Nucleus accumbens (tissue), 56 donors: ENCODE data around the gene MMP11.

ENCODE experiments used
- DNase-seq, 56 donors: peaks; one replicate each; lab custom pipeline; 2025; lab: John Stamatoyannopoulos, UW

Gene MMP11

DNA sequence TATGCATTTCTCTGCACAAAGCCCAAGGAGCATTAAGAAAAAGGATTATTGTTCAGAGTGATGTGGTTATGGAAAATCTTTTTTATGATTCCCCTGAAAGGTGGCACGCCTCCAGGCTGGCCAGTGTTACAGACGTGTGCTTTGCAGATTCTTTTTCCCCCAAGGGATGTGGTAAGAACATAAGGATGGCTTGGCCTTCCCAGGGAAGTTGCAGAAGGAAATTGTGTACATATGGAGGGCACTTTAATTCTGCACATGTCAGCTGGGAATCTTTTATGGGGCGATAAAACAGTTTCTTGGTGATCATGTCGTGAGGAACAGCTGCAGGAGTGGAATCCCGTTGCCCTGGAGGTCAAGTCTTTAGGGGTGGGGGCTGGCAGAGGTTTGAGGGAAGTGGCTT is 23.8 kb downstream of the MMP11 start:
- no peak for DNase-seq

DNA sequence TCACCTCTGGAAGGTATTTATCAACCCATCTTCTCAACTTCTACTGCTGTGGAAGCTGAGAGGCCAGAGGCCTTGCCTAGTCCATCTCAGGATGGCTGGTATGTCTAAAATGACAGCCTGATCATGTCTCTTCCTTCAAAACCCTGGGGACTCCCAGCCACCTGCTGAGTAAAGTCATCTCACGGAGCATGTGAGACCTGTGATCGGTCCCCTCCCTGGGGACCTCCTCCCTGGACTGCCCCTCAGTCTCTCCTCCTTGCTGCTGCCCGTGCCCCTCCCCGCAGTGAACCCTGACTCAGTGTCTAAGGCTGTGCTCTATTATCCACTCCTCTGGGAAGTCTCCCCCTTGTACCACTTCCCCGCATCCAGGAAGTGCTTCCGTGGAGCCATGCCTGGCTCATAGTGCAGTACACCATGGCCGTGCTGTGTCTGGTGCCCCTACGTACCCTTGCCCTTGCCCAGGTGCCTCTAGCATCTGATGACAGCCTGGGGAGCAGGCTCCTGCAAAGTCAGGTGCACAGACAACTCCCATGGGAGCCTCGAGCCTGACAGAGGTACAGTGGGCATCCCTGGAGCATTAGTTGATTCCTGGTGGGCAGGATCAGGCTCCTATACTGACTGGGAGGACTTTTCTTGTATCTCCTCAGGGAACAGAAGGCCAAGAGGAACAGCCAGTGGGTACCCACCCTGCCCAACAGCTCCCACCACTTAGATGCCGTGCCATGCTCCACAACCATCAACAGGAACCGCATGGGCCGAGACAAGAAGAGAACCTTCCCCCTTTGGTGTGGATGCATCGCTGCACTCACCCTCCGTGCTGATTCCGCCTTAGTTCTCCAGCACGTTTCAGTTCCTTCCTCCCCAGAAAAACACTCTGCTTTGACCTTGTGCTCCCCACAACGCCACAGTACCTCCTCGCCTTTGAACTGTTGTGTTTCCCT is 27.9 kb downstream of the MMP11 start:
- no peak for DNase-seq

DNA sequence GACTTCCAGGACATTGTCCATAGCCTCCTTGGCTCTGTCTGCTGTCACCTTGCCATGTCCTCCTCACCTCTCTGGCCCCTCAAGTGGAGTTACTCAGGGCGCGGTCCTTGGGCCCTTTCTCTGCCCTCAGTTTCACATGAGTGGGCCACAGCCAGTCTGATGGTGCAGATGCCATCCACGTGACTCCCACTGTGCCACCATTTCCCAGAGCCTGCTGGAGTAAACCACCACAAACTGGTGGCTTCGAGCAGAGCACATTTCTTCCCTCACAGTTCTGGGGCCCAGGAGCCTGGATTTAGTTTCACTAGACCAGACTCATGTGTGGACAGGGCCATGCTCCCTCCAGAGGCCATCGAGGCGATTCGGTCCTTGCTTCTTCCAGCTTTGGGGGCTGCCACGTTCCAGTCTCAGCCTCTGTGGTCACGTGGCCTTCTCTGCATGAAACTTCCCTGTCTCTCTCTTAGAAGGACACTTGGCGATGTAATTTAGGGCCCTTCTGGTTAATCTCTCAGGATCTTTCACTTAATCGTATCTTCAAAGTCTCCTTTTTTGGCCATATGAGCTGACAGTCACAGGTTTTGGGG is 28.7 kb downstream of the MMP11 start:
- no peak for DNase-seq

DNA sequence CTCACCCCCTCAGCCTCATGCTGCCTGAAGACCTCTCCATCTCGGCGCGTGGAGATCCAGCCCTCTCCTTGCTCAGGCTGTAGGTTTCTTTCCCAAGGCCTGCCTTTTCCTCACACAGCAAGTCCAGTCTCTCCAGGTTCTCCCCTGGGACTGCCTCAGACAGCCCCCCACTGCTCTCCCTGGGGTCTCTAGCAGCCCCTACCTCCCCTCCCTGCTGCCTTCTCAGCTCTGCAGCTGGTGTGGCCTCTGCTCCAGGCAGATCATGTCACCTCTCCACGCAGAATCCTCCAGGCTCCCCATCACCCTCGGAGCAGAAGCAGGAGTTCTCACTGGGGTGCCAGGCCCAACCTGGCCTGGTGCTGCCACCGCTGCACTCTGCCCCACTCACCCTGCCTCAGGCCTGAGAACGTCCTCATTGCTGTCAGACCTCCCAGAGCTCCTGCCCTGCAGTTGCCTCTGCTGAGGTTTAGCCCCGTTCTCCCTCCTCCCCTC is 29.3 kb downstream of the MMP11 start:
- no peak for DNase-seq

DNA sequence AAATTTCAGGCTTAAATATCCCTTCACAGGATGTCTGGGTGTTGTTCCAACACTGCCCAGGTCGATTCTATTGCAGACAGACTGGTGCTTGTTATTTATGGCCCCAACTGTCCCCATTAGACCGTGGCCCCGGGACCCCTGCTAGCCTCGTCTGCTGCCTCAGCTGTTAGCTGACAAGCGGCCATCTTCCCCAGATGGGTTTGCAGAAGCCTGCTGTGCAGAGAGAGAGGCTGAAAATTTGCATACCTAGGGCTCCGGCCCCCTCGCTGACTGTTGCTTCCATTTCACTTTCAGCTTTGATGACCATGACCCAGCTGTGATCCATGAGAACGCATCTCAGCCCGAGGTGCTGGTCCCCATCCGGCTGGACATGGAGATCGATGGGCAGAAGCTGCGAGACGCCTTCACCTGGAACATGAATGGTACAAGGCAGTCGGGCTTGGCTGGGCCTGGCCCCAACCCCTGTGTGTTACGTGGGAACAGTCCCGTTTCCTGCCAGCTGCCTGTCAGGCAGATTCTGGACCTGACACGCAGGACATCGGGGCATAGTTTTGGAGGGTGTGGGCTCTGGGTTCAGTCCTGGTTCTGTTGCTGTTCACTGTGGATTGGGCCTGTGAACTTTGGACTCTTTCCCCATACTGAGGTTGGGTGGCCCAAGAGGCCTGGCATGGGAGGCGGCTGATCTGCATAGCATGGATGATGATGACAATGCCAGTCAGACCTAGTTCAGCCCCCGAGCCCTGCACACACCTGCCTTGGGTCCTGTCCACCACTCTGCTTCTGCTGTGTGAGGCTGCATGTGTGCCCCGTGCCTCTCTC is 30.6 kb downstream of the MMP11 start:
- DNase-seq = no peak

DNA sequence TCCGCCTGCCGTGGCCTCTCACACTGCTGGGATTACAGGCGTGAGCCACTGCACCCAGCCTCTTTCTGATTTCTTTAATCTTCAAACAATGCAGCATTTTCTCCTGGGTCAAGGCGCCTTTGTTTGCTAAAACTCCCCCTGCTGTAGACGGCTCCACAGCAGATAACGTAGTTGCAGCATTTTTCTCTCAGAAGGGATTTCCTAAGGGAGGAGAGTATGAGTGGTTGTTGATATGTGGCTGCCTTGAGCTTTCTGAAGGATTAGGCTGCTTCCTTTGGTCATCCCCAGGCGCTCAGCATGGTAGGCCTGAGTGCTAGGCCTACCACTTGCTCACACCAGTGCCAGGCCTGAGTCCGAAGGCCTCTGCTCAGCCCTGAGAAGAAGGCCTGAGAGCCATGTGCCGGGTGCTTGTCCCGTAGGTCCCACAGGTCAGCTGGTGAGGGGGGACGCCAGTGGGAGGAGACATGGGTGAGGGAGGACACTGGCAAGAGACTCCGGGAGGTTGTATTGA is 32.2 kb downstream of the MMP11 start:
- DNase-seq = peak in 4 of 56 donors; percentile 16 to 57 (median 18)

DNA sequence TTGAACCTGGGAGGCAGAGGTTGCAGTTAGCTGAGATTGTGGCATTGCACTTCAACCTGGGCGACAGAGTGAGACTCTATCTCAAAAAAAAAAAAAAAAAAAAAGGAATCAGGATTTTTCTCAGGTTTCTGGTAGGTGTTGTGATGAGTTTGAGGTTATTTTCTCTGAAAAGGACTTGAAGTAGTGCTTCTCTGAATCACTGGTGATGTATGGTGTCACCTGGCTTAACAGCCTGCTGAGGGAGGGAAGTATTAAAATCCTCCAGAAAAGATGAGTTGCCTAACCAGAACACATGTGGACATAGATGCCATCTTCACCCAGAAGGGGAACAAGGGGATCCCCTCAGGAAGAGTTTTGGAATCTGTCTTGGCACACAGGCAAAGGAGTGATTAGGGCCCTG is 34.2 kb downstream of the MMP11 start:
- DNase-seq = no peak

DNA sequence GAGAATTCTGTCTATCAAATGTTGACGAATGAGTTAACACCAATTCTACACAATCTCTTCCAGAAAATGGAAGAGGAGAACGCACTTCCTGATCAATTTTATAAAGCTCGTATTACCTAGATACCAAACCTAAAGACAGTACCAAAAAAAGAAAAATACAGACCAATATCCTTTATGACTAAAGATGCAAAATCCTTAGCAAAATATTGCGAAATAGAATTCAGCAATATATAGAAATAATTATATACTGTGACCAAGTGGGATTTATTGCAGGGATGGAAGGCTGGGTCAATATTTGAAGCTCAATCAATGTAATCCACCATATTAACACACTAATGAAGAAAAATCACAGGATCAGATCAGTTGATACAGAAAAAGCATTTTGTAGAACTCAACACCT is 39.7 kb downstream of the MMP11 start:
- DNase-seq = no peak

DNA sequence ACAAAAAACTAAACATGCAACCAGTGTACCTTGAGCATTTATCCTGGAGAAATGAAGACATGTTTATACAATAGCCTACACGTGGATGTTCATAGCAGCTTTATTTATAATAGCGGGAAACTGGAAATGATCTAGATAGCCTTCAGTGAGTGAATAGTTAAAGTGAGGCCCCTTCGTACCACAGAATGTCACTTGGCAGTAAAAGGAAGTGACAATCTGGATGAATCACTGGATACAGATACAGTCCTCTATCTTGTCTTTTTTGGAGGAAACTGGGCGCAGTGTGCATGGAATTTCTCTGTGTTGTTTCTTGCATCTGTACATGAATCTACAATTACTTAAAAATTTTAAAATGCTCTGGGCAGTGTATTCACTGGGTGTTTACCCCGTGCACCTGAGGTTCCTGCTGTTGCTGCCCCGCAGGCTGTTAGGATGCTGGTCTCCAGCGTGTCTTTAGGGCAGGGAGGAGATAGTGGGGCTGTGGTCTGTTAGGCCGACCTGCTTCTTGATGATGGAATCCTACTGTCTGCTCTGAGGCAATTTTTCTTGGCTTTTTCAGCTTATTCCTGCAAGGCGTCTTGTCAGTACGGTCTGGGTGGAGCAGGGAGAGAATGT is 43.0 kb downstream of the MMP11 start:
- no peak for DNase-seq

DNA sequence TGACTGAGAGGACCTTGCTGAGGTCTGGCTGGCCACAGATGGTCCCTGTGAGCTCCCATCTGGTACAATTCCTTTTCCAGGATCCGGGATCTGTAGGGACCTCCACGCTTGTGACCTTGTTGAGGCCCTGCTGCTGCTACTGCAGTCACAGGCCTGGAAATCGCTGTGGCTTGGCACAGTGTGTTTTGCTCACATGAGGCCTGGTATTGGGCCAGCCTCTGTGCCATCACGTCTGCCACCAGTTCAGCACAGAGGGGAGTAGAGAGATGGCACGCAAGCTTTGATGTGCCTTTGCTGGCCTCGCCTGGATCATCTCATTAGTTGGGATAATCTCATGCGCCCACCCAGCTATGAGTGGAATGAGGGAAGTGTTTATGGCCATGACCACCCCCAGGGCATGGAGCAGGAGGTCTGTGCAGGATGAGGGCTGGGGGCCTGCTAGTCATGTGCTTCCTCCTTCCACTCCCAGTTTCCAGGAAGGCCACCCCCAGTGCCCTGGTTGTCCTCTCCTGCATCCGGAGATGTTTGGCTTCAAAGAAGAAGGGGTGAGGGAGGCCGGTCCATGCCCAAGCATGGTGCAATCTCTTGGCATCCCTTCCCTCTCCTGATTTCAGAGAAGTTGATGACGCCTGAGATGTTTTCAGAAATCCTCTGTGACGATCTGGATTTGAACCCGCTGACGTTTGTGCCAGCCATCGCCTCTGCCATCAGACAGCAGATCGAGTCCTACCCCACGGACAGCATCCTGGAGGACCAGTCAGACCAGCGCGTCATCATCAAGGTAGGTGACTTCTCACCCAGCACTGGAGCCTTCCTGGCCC is 43.7 kb downstream of the MMP11 start:
- DNase-seq = peak in 20 of 56 donors; percentile 5 to 73 (median 26)

DNA sequence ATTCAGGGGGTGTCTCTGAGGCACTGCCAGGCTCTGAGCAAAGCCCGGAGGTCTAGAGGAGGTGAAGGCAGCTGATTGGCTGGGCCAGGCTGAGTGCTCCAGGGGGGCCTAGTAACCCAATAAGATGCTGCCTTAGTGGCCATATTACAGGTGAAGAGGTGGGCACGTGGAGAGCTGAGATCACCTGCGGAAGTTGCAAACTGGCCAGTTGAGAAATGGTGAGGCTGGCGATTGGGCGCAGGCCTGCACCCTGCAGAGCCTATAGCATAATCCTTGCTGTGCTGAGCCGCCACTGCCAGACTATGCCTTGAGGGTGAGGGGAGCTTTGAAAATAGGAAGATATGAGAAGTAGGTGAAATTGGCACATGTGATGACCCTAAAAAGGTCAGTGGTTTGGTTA is 44.5 kb downstream of the MMP11 start:
- no peak for DNase-seq

DNA sequence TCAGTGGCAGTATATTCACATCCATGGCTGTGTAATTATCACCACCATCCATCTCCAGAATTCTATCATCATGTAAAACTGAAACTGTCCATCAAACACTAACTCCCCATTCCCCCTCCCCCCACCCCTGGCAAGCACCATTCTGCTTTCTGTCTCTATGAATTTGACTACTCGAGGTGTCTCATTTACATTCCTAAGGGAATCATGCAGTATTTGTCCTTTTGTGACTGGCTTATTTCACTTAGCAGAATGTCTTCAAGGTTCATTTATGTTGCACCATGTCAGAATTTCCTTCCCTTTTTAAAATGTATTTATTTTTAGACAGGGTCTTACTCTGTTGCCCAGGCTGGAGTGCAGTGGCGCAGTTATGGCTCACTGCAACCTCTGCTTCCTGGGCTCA is 45.9 kb downstream of the MMP11 start:
- no peak for DNase-seq

DNA sequence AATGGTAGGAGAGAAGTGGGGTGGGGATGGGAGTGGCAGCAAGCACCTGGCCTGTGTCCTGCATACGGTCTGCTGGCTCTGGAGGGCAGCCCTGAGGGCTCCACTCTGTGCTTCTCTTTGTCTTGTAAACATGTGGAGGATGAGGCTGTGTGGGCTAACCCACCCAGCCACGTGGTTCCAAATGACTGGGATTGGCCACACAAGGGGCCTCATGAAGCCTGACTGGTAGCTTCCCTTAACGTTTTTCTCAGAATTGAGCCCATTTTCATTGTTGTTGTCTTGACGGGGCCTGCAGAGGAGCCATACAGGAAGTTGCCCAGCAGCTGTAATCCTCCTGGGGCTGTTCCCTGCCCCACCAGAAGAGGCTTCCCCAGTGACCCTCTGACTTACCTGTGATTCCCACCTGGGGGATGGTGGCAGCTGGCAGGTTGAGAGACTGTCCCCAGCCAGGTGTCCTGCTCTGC is 48.1 kb downstream of the MMP11 start:
- DNase-seq = no peak

DNA sequence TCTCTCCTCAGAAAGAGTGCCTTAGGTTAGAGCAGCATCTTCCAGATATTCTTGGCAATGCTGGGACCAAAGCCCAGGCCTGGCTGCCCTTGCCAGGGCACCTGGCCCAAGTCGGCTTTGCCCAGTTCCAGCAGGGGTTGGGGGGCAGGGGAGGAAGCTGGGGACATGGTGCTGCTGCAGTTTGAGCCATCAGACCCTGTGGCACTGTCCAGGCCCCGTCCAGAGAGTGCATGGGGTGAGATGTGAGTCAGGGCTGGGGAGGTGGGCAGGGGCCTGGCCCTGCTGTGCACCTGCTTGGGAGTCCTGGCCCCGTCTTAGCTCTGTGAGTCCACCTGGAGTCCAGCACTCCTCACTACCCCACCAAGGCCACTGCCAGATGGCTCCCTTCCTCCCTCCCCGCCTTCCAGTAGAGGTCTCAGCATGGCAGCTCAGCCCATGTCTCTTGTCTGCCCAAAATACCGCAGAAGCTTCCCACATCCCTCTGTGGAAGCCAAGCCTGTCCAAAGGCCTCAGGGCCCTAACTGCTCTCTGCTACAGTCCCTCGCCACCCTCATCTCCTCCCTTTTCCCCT is 49.5 kb downstream of the MMP11 start:
- peak in 8 of 56 donors; percentile 20 to 42 (median 31) for DNase-seq

DNA sequence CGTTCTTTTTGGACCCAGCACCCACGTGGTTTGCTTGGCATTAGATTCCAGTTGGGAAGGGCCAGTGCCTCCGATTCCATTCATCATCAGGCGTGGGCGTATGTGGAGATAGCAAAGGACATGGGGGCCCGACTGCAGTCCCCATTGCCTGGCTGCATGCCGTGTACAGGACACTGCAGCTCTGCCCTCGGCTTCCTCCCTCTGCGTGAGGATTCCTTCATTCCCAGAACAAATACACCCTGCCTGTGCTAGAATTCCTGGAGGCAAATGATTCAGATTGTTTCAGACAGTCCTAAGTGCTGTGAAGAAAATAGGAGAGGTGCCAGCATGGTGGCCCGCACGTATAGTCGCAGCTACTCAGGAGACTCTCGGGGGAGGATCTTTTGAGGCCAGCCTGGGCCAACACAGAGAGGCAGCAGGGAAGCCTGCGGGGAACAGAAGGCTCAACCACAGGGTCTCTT is 50.7 kb downstream of the MMP11 start:
- no peak for DNase-seq

DNA sequence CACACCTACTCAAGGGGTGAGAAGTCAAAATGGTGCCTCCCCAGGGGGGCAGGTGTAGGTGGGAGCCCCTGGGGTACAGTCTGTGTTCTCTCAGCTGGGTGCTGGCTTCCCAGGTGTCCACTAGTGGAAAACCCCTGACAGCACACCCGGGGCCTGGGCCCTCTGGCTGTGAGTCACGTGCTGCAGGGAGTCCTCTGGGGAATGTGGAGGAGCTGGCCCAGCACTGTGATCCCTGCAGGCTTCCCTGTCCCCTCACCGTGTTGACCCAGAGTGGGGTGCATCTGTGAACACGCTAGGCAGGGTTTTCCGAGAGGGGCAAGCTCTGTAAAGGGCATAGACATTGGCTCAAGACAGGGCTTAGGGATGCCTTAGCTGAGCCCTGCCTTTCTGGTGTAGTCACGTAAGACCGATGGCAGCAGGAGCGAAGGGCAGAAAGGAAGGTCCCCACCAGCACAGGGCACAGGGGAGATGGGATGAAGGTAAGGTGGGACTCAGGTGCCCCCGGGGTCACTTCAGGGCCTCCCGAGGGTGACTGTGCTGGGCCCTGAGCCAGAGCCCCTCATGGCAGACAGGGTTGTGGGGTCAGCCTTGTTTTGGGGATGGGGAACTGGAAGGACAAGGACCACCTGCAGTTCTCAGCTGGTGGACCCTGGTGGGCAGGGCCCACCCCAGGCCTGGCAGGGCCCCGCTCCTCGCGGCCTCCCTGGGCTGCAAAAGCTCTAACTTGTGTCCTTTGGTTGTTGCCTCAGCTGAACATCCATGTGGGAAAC is 52.0 kb downstream of the MMP11 start:
- no peak for DNase-seq

DNA sequence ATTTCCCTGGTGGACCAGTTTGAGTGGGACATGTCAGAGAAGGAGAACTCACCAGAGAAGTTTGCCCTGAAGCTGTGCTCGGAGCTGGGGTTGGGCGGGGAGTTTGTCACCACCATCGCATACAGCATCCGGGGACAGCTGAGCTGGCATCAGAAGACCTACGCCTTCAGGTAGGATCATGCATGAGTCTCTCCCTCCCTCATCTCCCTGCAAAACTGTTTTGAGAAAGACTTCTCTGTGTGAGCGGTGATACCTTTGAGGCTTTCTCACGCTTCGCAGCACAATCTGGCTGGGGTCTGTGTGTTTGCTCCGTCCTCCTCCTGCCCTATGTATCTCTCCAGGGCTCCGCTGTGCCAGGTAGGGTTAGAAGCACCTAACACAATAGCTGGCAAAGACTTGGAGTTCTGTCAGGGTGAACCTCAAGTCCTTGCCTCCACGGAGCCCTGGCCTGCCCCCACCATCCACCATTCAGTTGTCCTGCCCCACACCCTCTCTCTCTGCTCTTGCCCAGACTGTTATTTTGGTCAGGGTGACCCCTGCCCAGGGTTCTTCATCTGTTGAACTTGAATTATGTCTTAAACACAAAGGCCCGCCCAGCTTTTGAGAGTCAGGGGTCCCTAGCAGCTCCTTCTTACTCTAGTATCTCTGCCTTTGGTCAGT is 52.7 kb downstream of the MMP11 start:
- DNase-seq = no peak
